ENCODE results near the gene GPX5. TPM values are rescaled to one million over a fixed set of nuclear protein-coding genes. Genes with fewer than 3 reads are reported as not detected.

Gene GPX5
- total RNA-seq, 1 experiment from 2014 or later, result not detected

- no peak for DNase-seq (ENCODE audit: low read depth, low spot score)
- in situ Hi-C loops (cut with HindIII; ENCODE audit: low pct_unique_long_range_greater_than_20kb, low sequenced_read_pairs), result no loop called here
These were observed 57.8 kb downstream of the GPX5 start for GRCh38 chr6:28583463-28583862.

Other genes starting within 250 kb of the GPX5 start
- 3.2 and 4.1 TPM in 2 replicates for gene PGBD1, start 244.3 kb upstream of the GPX5 start, total RNA-seq (2014; rRNA removed; shearing (Covaris generic))
- 2.3 and 4.3 TPM in 2 replicates for gene ZSCAN31, start 189.7 kb upstream of the GPX5 start, total RNA-seq (2014; rRNA removed; shearing (Covaris generic))
- gene ZKSCAN3, start 175.9 kb upstream of the GPX5 start, total RNA-seq (2014; rRNA removed; shearing (Covaris generic)), result 4.0 TPM in 2 replicates
- 1.6 and 1.8 TPM in 2 replicates for gene ZSCAN12, start 126.1 kb upstream of the GPX5 start, total RNA-seq (2014; rRNA removed; shearing (Covaris generic))
- gene ZSCAN23, start 82.4 kb upstream of the GPX5 start, total RNA-seq (2014; rRNA removed; shearing (Covaris generic)), result 1.9 and 4.6 TPM in 2 replicates
- not detected in 2 replicates for gene GPX6, start 10.1 kb upstream of the GPX5 start, total RNA-seq (2014; rRNA removed; shearing (Covaris generic))

Data from SK-MEL-5 (cell line).